IMR-90 (cell line): ENCODE data around the gene ZNF296. TPM values are rescaled to one million over a fixed set of nuclear protein-coding genes. Genes with fewer than 3 reads are reported as not detected.

ENCODE experiments used
- ATAC-seq: fragments of 200-7000 bp; cut with Tn5 transposase; 2 replicates; pipeline ENCODE4 v1.9.1; 2020; ENCODE audit warnings: low read depth, mild to moderate bottlenecking, moderate library complexity
- BruUV-seq: library from RNA; stranded (reverse); fragments of 400-500 nt; replicated peaks from 2 replicates; lab custom pipeline; 2021; lab: Mats Ljungman, UMichigan
- CTCF ChIA-PET: fragments of 300-600 bp; formaldehyde crosslinking; extraction: SDS; loops from one replicate; lab custom pipeline; 2021; ENCODE audit warnings: antibody characterized with exemption; lab: Yijun Ruan, JAX
- POLR2A ChIA-PET: fragments of 300-600 bp; sonication (Branson Sonifier 250); formaldehyde crosslinking; loops from one replicate; lab custom pipeline; 2022; ENCODE audit warnings: antibody characterized with exemption; ENCODE audit not compliant: unreplicated experiment; lab: Charles Lee
- DNase-seq: peaks from one replicate; pipeline ENCODE4 v3.0.0; 2013
- H2AFZ ChIP-seq: replicated peaks from 2 replicates; pipeline ENCODE3; 2013; ENCODE audit warnings: low read length, mild to moderate bottlenecking; ENCODE audit not compliant: poor library complexity
- H2AK5ac ChIP-seq: 2 replicates; pipeline ENCODE4 v1.6.1; 2013; ENCODE audit warnings: low read depth, low read length, inconsistent platforms
- H2AK9ac ChIP-seq: replicated peaks from 2 replicates; pipeline ENCODE3; 2013; ENCODE audit warnings: mild to moderate bottlenecking, low read depth, low read length, moderate library complexity; ENCODE audit not compliant: poor library complexity
- H2BK120ac ChIP-seq: 2 replicates; pipeline ENCODE4 v1.6.1; 2013; ENCODE audit warnings: low read depth, low read length, inconsistent platforms
- H2BK15ac ChIP-seq: 3 replicates; pipeline ENCODE4 v1.6.1; 2013; ENCODE audit warnings: low read depth, low read length, inconsistent platforms
- H2BK20ac ChIP-seq: 2 replicates; pipeline ENCODE4 v1.6.1; 2013; ENCODE audit warnings: low read depth, mild to moderate bottlenecking, inconsistent platforms, low read length, moderate library complexity
- H2BK5ac ChIP-seq: 2 replicates; pipeline ENCODE4 v1.6.1; 2013; ENCODE audit warnings: mild to moderate bottlenecking, low read depth, low read length, inconsistent platforms; ENCODE audit not compliant: poor library complexity, severe bottlenecking
- H3K14ac ChIP-seq: replicated peaks from 2 replicates; pipeline ENCODE4 v1.6.1; 2013; ENCODE audit warnings: low read depth, low read length, inconsistent platforms
- H3K18ac ChIP-seq: 2 replicates; pipeline ENCODE4 v1.6.1; 2013; ENCODE audit warnings: low read depth, low read length, control low read depth
- H3K23ac ChIP-seq: 2 replicates; pipeline ENCODE4 v1.6.1; 2013; ENCODE audit warnings: low read depth, low read length, inconsistent platforms
- H3K27ac ChIP-seq: 2 replicates; pipeline ENCODE4 v1.5.1; 2013; ENCODE audit warnings: mild to moderate bottlenecking, control low read depth, low read length; ENCODE audit not compliant: insufficient read depth
- H3K27me3 ChIP-seq: 2 replicates; pipeline ENCODE4 v1.6.1; 2013; ENCODE audit warnings: low read length; ENCODE audit not compliant: control insufficient read depth, insufficient read depth
- H3K36me3 ChIP-seq: 2 replicates; pipeline ENCODE4 v1.6.1; 2013; ENCODE audit warnings: low read length, mixed read lengths; ENCODE audit not compliant: control insufficient read depth, insufficient read depth
- H3K4ac ChIP-seq: 2 replicates; pipeline ENCODE4 v1.6.1; 2013; ENCODE audit warnings: low read depth, low read length, inconsistent platforms
- H3K4me1 ChIP-seq: 2 replicates; pipeline ENCODE4 v1.6.1; 2013; ENCODE audit warnings: low read length, mixed read lengths; ENCODE audit not compliant: control insufficient read depth, insufficient read depth
- H3K4me2 ChIP-seq: 2 replicates; pipeline ENCODE4 v1.6.1; 2013; ENCODE audit warnings: low read depth, mild to moderate bottlenecking, control low read depth, low read length, moderate library complexity
- H3K4me3 ChIP-seq: 2 replicates; pipeline ENCODE4 v1.5.1; 2013; ENCODE audit warnings: low read depth, mild to moderate bottlenecking, control low read depth, low read length, moderate library complexity; ENCODE audit not compliant: insufficient read depth
- H3K56ac ChIP-seq: 2 replicates; pipeline ENCODE4 v1.6.1; 2013; ENCODE audit warnings: low read length, inconsistent platforms; ENCODE audit not compliant: insufficient read depth; ENCODE audit errors: extremely low read depth
- H3K79me1 ChIP-seq, 2 experiments: 2 replicates each; pipeline ENCODE4 v1.6.1; 2013; ENCODE audit warnings: low read length in 2 of 2, inconsistent platforms in 1 of 2, low read depth in 1 of 2
- H3K9ac ChIP-seq: 2 replicates; pipeline ENCODE4 v1.6.1; 2013; ENCODE audit warnings: low read depth, low read length, control low read depth
- H3K9me1 ChIP-seq: 2 replicates; pipeline ENCODE4 v1.6.1; 2013; ENCODE audit warnings: low read length, inconsistent platforms; ENCODE audit not compliant: insufficient read depth
- H3K9me3 ChIP-seq: 2 replicates; pipeline ENCODE4 v1.6.1; 2013; ENCODE audit warnings: low read length; ENCODE audit not compliant: control insufficient read depth, insufficient read depth
- H4K20me1 ChIP-seq: 2 replicates; pipeline ENCODE4 v1.6.1; 2013; ENCODE audit warnings: low read length, inconsistent platforms; ENCODE audit not compliant: insufficient read depth
- H4K5ac ChIP-seq: 2 replicates; pipeline ENCODE4 v1.6.1; 2013; ENCODE audit warnings: mild to moderate bottlenecking, low read depth, low read length, control low read depth
- H4K8ac ChIP-seq, 2 experiments: 2 replicates each; pipeline ENCODE4 v1.6.1; 2013; ENCODE audit warnings: low read depth in 2 of 2, low read length in 2 of 2, control low read depth in 1 of 2, inconsistent platforms in 1 of 2
- H4K91ac ChIP-seq: 2 replicates; pipeline ENCODE4 v1.6.1; 2013; ENCODE audit warnings: low read depth, low read length, inconsistent platforms; ENCODE audit not compliant: insufficient read depth
- NFE2L2 ChIP-seq: fragments of 150-350 bp; IDR thresholded peaks from 2 replicates; pipeline ENCODE4 v1.6.1; 2016; ENCODE audit warnings: low read depth, mild to moderate bottlenecking, low read length
- POLR2A ChIP-seq: IDR thresholded peaks from 2 replicates; pipeline ENCODE4 v1.6.1; 2012; ENCODE audit warnings: mild to moderate bottlenecking, low read depth, low read length
- WGBS, 2 experiments: methylation state at CpG; one replicate each; pipeline versions ENCODE4 v1.1.5 to v1.1.7; 2013; ENCODE audit warnings: missing lambda C conversion rate in 2 of 2; ENCODE audit not compliant: insufficient read length in 1 of 2; ENCODE audit errors: extremely low coverage in 2 of 2; 5-methylcytosine and 5-hydroxymethylcytosine counted together
- dilution Hi-C: fragments of 300-500 bp; cut with HindIII; formaldehyde crosslinking; loops from one replicate; pipeline ENCODE4 v1.14.3; 2018; ENCODE audit warnings: low sequenced_read_pairs; ENCODE audit not compliant: unreplicated experiment
- in situ Hi-C: fragments of 300-500 bp; cut with MboI; formaldehyde crosslinking; loops from 3 replicates; pipeline ENCODE4 v1.14.3; 2019; ENCODE audit warnings: low sequenced_read_pairs, inconsistent platforms, mixed read lengths
- intact Hi-C: fragments of 100-400 bp; cut with micrococcal nuclease; formaldehyde crosslinking; loops from 2 replicates; pipeline ENCODE4 v1.10.0; 2022
- polyA plus RNA-seq, 3 experiments: library from polyadenylated mRNA; depleted of rRNA; stranded (reverse); fragments of >200 nt; gene quantifications; 2 replicates each; pipeline ENCODE4 v1.2.3, GENCODE V29; 2012; ENCODE audit warnings: low replicate concordance in 1 of 3
- total RNA-seq: library from RNA; depleted of rRNA; stranded (reverse); fragments of >200 nt; gene quantifications from 2 replicates; pipeline ENCODE4 v1.2.3, GENCODE V29; 2012

The ZNF296 gene
- total and polyA plus RNA-seq, 2 of the 4 experiments (the other 2 are of a cell fraction), result 0.10 TPM; not detected in 1

DNA sequence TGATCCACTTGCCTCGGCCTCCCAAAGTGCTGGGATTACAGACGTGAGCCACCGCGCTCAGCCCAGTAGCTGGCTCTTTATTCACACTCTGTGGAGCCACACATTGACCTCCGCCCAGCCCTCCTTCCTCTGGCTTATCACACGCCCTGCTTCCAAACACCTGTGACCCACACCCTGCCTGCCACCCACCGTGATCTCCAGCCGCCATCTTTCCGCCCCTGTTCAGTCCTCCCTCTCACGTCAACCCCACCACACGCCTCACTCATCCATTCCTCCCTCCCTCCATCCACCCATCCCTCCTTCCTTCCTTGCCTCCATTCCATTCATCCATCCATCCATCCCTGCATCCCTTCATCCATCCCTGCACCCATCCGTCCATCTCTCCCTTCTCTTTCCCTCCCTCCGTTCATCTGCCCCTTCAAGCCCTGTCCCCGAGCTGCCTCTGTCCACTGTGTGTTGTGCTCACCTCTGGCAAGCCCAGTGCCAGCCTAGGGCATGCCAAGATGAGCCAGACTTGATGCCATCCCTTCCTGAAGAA, 17.6 kb downstream of the ZNF296 start:
- H3K4me2 ChIP-seq, result no peak overlapping the region
- no peak overlapping the region for H3K27ac ChIP-seq
- no peak overlapping the region for H4K91ac ChIP-seq
- H4K5ac ChIP-seq, result no peak overlapping the region
- no TSS peak for BruUV-seq
- no peak overlapping the region for H3K56ac ChIP-seq
- H3K18ac ChIP-seq, result no peak overlapping the region
- no peak overlapping the region for H2BK15ac ChIP-seq
- H3K23ac ChIP-seq, result no peak overlapping the region
- ATAC-seq (no peak), DNase-seq (no peak)
- H2AFZ ChIP-seq, result no peak overlapping the region
- dilution Hi-C loops, result no loop called here
- no peak overlapping the region for H4K8ac ChIP-seq
- peaks cover 2% of the 10 kb centered on the region; the same call in 1 of the 2 replicates for H3K9me1 ChIP-seq
- TF ChIP-seq NFE2L2, result no peak
- TF ChIP-seq POLR2A, result no peak
- peaks cover 35% of the 10 kb centered on the region for H4K20me1 ChIP-seq
- no peak overlapping the region for H3K4me3 ChIP-seq
- no peaks in the 10 kb centered on the region for H3K27me3 ChIP-seq
- H3K9me3 ChIP-seq, result no peaks in the 10 kb centered on the region
- intact Hi-C loops, result loop anchor here (1.0 to 2.0 kb wide), 2 partner anchors 41 to 156 kb away; no protein-coding TSS in a partner anchor
- CTCF ChIA-PET, result interaction anchor here (1.1 to 1.4 kb wide), 4 partner anchors 9 to 19 kb away, joined by 3 to 5 read pairs (median 3); no protein-coding TSS in a partner anchor
- peaks cover 82% of the 10 kb centered on the region for H3K36me3 ChIP-seq
- H2BK5ac ChIP-seq, result no peak overlapping the region
- H2BK120ac ChIP-seq, result no peak overlapping the region
- H3K4me1 ChIP-seq, result no peaks in the 10 kb centered on the region
- no peak overlapping the region for H3K14ac ChIP-seq
- H3K4ac ChIP-seq, result no peak overlapping the region
- no peak overlapping the region for H3K9ac ChIP-seq
- in situ Hi-C loops, result no loop called here
- peak overlapping the region; percentile 78 for H2AK9ac ChIP-seq
- no peak overlapping the region for H2AK5ac ChIP-seq
- POLR2A ChIA-PET, result no interaction called here
- peaks cover 16 to 36% of the 10 kb centered on the region in 2 experiments for H3K79me1 ChIP-seq
- no peak overlapping the region for H2BK20ac ChIP-seq
- WGBS, 2 experiments, result 90 to 100% methylated on average over 2 to 9 of the region's 14 CpGs
